ENCODE results near the gene TAF1A.

TAF1A gene

DNA sequence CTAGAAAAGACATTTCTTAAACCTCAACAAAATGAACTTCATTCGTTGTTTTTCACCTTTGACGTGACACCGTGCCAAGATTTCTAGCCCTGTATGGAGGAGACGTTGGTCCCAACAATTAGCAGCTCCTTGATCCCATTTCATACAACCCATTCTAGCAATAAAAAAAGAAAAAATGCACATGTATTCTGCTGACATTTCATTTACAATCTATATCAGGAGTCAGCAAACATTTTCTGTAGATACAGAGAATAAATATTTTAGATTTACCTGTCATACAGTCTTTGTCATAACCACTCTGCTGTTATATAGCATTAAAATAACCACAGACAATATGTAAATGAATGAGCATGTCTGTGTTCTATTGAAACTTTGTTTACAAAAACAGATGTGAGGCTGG is 7.0 kb upstream of the TAF1A start:
- no peak for DNase-seq (ENCODE audit: low spot score)

DNA sequence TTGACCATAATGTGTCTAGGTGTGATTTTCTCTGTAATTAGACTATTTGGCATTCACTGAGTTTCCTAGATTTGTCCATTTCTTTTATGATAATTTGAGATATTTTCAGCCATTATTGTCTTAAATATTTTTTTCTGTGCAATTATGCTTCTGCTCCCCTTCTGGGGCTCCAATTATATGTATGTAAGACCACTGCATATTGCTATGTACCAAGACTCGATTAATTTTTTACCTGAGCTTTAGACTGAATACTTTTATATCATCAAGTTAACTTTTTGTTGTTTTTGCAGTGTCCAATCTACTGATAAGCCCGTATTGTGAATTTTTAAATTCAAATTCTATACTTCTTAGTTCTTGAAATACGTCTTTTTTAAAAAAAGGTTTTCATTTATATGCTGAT is 5.1 kb upstream of the TAF1A start:
- no peak for DNase-seq (ENCODE audit: low spot score)

DNA sequence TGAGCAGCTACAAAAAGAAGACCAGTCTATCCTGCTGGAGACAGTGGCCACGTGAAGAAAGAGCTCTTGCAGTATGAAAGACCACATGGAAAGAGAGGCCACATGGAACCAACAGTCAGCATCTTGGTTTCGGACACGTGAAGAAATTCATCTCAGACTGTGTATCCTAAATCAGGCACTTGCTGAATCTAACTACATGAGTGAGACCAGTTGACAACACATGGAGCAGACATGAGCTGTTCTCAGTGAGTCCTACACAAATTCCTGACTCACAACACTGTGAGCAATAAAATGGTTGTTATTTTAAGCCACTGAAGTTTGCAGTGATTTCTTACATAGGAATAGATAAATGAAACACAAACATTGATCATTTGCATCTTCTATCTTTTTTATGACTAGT is 2.4 kb upstream of the TAF1A start:
- no peak for DNase-seq (ENCODE audit: low spot score)

DNA sequence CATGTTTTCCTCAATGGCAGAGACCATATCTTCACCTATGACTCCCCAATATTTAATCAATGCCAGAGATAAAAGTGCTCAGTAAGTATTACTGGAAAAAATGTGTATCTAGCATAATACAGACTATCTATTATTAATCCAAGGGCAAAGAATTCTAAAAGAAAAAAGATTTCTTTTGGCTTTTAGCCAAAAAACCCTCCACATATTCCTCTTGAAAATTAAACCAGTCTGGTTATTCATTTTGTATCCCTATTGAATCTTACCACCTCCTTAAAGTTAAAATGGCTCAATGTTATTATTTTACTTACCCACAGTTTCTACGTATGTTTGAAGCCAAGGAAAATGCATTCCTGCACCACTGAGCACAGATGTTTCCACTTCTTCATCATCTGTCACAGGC is 1.6 kb downstream of the TAF1A start:
- no peak for DNase-seq (ENCODE audit: low spot score)

DNA sequence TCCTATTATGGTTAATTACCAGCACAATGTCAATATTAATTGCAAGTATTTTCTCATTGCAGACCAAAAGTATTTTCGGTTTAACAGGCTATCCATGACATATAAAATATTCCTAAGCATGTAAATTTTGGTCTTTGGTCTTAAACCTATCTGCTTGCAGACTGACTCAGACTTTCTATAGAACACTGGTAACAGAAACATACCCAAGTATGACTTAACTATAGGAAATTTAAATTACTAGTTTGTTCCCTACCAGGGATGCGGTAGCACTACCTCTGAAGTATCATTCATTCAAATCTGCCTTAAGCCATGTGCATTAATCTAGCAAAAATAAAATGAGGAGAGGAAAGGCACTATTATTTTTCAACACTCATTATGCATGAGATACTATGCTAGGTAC is 2.9 kb downstream of the TAF1A start:
- no peak for DNase-seq (ENCODE audit: low spot score)

DNA sequence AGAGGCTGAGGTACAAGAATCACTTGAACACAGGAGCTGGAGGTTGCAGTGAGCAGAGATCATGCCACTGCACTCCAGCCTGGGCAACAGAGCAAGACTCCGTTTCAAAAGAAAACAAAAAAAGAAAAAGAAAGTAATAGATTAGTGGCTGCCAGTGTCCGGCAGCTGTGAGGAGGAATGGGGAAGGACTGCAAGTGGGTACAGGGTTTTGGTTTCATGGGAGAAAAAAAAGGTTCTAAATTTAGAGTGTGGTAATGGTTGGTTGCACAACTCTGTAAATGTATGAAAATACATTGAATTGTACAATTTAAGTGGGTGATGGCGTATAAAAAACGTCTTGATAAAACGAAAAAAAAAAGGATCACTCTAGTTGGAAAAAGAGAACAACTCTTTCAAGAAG is 6.7 kb downstream of the TAF1A start:
- DNase-seq (ENCODE audit: low spot score) = peak; percentile 45

DNA sequence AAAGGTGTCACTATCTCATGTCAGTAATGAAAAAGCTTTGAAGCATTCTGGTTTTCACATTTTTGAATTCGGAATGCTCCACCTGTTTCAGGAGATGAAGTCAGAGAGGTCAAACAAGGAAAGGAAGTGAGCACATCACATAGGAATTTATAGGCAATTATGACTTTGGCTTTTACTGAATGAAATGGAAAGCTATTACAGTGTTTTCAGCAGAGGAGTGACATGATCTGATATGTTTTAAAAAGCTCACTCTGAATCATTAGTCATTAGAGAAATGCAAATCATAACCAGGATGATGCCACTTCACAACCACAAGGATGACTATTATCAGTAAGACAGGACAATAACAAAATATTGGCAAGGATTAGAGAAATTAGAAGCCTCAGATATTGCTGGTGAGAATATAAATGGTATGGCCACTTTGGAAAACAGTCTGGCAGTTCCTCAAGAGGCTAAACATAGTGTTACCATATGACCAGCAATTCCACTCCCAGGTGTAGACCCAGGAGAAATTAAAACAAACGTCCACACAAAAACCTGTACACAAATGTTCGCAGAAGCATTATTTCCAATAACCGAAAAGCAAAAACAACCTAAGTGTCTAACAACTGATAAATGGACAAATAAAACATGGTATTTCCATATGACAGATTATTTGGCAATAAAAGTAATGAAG is 7.5 kb downstream of the TAF1A start:
- no peak for DNase-seq (ENCODE audit: low spot score)

DNA sequence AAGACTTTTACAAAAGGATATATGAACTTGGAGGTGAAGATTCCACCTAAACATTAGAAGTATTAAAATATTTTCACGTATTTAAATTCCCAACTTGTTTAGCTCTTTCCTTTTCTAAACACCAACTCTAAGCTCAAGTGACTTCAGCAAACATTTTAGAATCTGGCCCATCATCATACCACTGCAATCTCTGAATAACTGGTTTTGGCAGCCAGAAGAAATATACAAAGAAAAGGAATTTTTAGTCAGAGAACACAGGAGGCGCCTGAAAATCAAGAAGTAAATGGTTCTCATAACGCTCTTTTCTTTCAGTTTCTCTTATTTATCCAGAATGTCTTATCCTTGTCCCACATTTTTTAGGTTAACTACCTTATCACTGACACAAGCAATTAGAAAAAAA is 10.4 kb downstream of the TAF1A start:
- no peak for DNase-seq (ENCODE audit: low spot score)

DNA sequence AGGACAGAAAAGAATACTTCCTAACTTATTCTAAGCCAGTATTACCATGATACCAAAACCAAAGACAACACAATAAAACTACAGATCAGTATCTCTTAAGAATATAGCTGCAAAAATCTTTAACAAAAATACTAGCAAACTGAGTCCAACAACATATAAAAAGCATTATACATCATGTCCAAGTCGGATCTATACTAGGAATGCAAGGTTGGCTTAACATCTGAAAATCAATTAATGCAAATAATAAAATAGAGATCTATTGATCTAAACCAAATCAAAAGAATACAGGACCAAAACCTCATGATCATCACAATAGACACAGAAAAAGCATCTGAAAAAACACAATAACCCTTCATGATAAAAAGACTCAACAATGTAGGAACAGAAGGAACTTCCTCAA is 18.9 kb downstream of the TAF1A start:
- no peak for DNase-seq (ENCODE audit: low spot score)

DNA sequence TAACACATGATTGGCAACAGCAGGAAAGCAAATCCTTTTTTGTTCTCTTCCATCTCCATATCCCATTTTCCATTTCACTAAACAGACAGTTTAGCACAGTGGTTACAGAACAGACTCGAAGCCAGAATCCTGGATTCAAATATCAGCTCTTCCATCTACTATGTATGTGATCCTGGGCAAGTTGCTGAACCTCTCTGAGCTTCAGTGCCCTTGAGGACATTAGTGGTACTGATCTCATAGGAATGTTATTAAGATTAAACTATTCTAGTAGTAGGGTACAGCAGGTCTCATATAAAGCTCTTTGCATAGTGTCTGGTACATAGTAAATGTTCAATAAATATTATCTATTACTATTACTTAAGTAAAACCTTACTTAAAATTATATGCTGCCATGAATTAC is 28.1 kb downstream of the TAF1A start:
- DNase-seq (ENCODE audit: low spot score) = no peak

DNA sequence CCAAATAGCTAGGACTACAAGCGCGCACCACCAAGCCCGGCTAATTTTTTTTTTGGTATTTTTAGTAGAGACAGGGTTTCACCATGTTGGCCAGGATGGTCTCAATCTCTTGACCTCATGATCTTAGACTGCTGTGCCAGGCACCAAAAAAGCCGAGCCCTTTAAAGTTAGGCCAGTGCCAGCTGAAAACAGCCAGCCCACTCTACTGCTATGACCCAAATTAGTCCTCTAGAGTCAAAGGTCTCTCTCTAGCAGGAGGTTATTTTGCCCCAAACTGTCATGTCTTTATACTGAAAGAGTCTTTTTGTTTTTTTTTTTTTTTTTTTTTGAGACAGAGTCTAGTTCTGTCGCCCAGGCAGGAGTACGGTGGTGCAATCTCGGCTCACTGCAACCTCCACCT is 32.2 kb downstream of the TAF1A start:
- DNase-seq (ENCODE audit: low spot score) = no peak

DNA sequence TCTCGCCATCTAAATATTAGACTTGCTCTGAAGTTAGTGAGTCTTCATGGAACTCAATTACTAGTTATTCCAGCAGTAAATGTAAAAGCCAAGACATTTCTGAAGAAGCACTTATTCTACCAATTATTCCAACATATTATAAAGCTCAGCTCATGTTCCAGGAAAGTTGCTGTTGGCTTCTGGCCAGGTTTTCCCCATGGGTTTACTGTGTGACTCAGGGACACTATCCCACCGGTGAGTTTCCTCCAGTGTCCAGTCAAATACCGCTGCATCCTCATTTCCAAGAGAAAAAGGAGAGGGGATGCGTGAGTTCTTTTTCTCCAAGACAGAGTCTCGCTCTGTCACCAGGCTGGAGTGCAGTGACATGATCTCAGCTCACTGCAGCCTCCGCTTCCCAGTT is 32.6 kb downstream of the TAF1A start:
- DNase-seq (ENCODE audit: low spot score) = no peak

DNA sequence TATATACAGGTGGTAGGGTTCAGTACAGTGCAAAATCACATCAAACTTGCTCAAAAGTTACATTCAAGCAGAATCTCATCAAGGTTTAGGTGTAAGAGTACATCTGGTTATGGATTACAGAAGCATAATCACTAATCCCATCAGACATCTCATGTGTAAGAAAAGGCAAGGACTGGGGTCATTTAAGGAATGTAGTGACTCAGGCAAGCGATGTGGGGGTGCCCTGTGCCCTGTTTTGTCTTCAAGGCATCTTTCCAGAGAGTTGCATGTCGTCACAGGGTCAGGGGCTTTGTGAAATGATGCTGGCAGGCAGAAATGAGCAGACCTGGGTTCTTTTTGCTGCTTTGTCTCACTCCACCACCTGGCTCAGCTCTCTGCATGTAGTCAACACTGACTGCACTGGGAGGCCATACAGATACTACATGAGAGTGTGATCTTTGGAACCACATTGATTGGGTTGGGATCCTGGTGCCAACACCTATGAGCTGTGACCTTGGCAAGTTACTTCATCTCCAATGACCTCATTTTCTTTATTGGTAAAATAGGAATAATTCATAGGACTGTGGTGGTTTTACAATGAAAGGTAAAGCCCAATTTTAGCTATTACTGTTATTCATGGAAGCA is 33.6 kb downstream of the TAF1A start:
- DNase-seq (ENCODE audit: low spot score) = no peak

DNA sequence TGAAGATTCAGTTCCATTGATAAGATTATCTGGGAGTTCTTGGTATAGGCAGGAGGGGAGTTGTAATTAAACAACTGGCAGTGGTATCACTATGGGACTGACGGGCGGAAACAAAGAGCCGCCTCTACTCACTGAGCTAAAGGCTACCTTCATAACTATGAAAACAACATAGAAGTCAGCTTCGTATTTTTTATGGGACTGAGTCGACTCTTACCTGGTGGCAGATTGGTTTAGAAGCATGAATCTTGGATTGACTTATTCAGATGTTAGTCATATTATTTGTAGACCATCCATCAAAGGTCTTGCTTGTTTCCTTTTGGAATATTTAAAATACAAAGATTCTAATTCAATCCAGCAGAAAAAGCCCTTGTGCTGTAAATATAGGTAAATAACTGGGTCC is 35.6 kb downstream of the TAF1A start:
- no peak for DNase-seq (ENCODE audit: low spot score)

DNA sequence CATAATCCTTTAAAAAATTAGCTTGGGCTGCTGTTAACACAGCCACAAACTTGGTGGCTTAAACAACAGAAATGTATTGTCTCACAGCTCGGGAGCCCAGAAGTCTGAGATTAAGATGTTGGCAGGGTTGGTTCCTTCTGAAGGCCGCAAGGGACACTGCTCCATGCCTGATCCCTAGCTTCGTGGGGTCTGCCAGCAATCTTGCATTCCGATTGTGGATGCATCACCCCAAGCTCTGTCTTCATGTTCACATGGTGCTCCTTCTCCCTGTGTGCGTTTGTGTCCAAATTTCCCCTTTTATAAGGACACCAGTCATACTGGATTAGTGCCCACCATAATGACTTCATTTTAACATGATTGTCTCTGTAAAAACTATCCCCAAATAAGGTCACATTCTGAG is 36.9 kb downstream of the TAF1A start:
- no peak for DNase-seq (ENCODE audit: low spot score)

DNA sequence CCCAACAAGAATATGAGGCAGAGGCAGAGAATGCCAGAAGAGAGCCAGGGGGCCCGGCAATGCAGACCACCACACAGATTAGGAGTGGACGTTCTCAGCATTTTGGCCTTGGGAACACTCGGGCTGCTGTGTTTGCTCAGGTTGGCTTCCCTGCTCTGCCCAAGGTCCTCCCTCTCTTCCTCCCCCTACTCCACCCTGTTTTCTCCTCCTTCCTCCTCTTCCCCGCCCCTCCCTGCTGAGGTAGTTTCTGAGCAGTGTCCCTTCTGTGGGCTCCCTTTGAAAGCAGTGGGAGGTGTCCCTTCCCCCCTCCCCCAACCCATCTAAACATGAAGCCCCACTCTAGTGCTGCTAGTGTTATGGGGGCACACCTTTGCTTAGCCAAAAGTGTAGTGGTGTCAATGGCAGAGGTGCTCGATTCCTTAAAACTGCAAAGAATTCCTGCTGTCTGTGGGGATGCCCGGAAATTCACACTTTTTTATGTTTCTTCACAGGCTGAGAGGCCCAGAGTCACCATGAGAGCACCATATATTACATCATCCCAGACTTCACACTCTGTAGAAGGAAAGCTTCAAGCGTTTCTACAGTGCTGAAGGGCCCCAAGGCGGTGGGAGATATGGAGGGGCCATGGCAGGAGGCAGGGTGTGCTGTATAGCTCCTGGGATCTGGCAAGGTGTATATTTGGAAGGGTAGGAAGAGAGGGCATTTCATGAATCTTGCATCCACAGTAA is 41.6 kb downstream of the TAF1A start, which contains the start of gene HHIPL2:
Gene HHIPL2, minus strand, starts transcription at position 161 of the 728 bp plus-strand sequence. Its CDS starts 60 bp downstream, at position 101.
- no peak for DNase-seq (ENCODE audit: low spot score)

DNA sequence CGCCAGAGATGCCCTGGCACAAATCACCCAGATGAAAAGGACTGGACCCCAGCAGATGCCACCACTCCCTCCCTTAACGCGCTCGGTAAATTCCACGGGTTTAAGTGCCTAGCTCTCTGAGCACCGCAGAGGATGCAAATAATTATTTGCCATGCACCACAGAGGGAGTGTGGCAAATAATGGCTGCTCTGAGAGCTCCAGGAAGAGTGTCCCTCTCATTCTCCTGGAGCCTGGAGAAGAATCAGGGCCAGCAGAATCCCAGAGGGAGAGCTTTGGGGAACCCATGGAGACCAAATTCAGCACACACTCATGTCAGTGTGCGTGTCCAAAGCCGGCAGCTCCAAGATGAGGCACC is 42.5 kb downstream of the TAF1A start:
- no peak for DNase-seq (ENCODE audit: low spot score)

DNA sequence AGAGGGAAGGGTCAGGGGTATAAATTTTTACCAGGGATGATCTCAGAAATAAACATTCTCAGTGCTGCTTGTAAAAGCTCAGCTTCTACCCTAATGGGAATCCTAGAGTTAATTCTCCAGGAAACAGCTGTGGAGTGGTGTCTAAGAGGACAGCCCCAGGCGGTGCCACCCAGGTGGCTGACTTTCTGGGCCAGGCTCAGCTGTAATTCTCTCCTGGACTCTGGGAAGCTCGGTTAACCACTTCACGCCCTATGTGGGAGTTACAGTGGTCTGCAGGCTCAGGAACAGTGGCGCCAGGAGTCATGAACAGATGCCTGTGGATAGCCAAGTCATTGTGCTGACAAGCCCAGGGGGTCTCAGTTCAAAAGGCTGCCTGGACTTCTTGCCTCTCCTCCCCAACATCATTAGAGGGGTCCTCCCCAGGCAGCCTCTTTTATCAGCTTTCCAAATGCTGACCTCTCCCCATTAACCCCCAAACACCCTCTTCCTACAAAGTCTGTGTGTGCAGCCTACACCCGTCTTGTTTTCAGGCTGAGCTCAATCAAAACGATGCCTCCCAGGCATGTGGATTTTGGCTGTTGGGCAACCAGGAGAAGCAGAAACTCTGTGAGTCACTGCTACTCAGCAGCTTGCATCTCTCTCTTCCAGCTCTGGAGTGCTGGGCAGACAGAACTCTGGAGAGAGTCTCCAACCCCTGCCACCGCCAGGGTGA is 43.0 kb downstream of the TAF1A start:
- no peak for DNase-seq (ENCODE audit: low spot score)

DNA sequence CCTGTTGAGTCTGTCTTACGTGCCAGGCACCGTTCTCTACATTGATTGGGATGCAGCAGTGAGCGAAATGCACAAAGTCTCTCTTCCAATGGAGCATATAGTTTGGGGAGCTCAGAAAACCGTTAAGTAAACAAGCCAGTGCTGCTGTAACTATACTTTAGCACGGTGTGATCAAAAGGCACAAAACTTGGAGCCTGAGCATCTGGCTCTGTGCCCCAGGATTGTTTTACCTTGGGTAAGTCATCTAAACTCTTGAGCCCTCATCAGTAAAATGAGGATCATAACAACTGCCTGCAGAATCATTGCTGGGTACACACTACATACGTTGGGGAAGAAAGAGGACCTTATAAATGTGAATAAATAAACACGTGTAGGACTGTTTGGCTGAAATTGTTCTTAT is 43.6 kb downstream of the TAF1A start:
- no peak for DNase-seq (ENCODE audit: low spot score)

DNA sequence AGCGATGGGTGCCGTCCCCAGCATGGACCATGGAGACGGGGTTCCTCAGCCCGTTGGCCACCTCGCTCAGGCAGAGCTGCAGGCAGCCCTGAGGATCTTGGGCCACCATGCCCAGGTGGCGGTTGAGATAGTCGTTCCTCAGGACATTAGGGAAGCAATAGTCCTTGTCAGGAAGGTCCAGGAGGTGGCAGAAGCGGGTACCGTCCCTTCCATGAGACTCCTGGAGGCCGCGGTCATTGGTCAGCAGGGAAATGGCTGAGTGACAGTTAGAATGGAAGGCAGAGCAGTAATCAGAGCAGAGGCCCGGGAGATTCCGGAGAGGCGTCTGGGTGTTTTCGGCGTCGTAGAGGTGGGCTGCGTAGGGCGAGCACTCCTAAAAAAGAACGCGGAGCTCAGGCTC is 45.9 kb downstream of the TAF1A start:
- DNase-seq (ENCODE audit: low spot score) = no peak

DNA sequence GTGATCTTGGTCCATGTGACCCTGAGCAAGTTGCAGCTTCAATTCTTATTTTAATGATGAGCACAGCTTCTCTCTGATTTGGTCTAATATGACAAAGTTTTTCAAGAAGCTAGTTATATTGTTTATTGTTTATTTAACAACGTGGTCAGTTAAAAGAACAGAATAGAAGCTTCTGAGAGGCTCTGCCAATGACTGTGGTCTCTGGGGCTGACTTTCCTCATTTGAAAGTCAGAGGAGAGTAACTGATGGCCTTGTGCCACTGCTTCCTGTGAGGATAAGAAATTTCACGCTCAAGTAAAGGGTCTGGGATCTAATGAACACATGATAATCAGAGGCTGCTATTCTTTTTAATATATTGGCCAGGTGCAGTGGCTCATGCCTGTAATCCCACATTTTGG is 49.1 kb downstream of the TAF1A start:
- DNase-seq (ENCODE audit: low spot score) = no peak

DNA sequence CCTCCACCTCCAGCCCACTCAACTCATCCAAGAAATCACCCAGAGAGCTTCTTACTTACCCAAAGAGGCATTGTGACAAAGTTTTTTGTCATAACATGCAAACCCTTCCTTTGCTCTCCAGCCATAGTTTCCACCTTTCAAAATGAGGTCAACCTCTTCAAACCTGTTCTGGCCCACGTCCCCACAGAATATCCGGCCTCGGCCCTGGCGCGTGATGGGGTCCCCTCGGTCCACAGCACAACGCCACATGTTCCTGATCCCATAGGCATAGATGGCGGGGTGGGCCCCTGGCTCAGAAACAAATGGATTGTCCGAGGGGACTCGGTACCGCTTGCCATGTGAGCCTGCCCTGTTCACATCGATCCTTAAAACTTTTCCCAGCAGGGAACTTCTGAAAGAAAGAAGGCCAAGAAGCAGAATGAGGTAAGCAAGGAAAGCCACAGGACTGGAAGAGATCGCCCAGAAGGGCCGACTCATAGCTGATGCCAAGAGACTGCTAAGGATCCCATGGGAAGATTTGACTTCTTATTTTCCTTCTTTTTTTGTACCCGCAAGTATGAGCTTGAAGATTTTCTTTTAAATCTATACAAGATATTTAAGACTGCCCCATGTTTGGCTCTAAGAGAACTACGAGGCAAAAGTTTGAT is 49.7 kb downstream of the TAF1A start:
- no peak for DNase-seq (ENCODE audit: low spot score)

Measured in germinal center (tissue), 1 donor.